Hepatocyte (in vitro differentiated cells): ENCODE results near the gene TPGS1.

Source experiments
- CTCF ChIP-seq: fragments of 200-600 bp; sonication (generic); IDR thresholded peaks from 2 replicates; pipeline ENCODE4 v1.5.1; 2016; ENCODE audit warnings: antibody characterized with exemption, mild to moderate bottlenecking; ENCODE audit not compliant: poor library complexity
- EZH2 ChIP-seq: fragments of 200-600 bp; sonication (generic); IDR thresholded peaks from 2 replicates; pipeline ENCODE4 v1.6.1; 2016; ENCODE audit warnings: antibody characterized with exemption, mild to moderate bottlenecking, borderline replicate concordance
- EZH2phosphoT487 ChIP-seq: fragments of 200-600 bp; sonication (generic); IDR thresholded peaks from one replicate; pipeline ENCODE4 v1.6.1; 2018; ENCODE audit warnings: antibody characterized with exemption, mild to moderate bottlenecking, low read depth, moderate library complexity; ENCODE audit not compliant: unreplicated experiment, severe bottlenecking

GRCh38 chr19:535017-535835, 27.9 kb downstream of the TPGS1 start:
- TF ChIP-seq EZH2phosphoT487 (no peak), CTCF (no peak), EZH2 (no peak)
